HG02678 (cell line): Measurements from ENCODE around the gene CPSF7.
"Not testable (repeated sequence)": the region's sequence is repeated elsewhere in the genome, so short reads cannot be mapped to it uniquely, and the experiment has no call there.

Experiments
- ATAC-seq: cut with Tn5 transposase; IDR thresholded peaks from one replicate; pipeline ENCODE4 v1.9.1; 2021; ENCODE audit warnings: mild to moderate bottlenecking, moderate library complexity; ENCODE audit not compliant: unreplicated experiment

CPSF7 gene, protein sequence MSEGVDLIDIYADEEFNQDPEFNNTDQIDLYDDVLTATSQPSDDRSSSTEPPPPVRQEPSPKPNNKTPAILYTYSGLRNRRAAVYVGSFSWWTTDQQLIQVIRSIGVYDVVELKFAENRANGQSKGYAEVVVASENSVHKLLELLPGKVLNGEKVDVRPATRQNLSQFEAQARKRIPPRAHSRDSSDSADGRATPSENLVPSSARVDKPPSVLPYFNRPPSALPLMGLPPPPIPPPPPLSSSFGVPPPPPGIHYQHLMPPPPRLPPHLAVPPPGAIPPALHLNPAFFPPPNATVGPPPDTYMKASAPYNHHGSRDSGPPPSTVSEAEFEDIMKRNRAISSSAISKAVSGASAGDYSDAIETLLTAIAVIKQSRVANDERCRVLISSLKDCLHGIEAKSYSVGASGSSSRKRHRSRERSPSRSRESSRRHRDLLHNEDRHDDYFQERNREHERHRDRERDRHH

GRCh38 chr11:61429691-61430582 is at the start of gene CPSF7, which contains the start of gene SDHAF2:
Gene CPSF7, minus strand, starts transcription at chr11:61429975. Its CDS starts 740 bp downstream, at chr11:61429235.
Gene SDHAF2, plus strand, starts transcription at chr11:61430124. Its CDS starts 23 bp downstream, at chr11:61430147.
- peak; percentile 91 for ATAC-seq

DNA sequence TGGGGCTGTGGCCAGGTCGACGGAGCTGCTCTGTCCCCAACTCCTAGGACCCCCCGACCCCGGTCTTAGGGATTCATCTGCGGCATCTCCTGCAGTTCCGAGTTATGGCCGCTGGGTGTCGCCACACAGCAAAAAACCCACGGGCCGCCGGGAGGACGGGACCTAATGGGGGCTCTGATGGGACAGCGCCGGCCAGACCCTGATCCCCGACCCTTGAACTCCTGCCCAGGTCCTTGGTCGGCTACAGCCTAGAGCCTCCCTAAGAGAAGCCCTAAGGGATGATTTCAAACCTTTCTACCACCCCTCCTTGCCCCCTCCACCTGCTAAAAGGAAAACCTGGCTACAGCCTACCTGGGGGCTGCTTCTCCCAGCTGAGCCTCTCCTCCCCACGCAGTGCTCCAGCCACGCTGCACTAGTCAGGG is 48.0 kb upstream of the CPSF7 start:
- ATAC-seq: no peak

GRCh38 chr11:61477126-61477525 is 47.4 kb upstream of the CPSF7 start:
- no peak for ATAC-seq

- ATAC-seq: no peak
Observed at GRCh38 chr11:61476371-61476770, 46.6 kb upstream of the CPSF7 start.

GRCh38 chr11:61475433-61475832 is 45.7 kb upstream of the CPSF7 start:
- no peak for ATAC-seq

DNA sequence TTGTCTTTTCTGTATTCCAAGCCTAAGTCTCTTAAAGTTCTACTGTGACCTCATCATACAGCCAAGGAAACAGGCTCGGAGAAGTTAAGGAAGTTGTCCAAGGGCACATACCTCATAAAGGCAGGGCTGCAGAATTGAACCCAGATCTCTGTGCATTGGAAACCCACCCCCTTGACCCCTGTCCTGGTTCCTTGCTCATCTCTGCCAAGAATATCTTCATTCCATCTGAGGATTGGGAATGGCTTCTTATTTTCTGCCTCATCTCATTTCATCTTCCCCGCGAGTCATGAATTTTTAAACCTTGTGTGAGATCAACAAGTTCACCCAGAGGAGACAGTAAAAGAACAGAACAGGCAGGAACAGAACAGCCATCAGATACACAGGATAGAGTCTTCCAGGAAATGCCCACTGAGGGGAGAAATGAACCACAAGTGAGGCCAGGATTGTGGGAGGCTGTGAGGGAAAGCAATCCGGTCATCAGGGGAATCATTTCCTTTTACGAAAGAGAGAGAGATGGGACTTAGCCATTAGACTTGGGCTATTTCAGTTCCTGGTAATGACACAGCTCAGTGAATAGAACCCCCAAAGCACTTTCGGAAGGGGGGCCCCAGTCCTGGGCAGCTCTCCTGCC is 44.4 kb upstream of the CPSF7 start:
- no peak for ATAC-seq

GRCh38 chr11:61473370-61474012 is 43.7 kb upstream of the CPSF7 start:
- ATAC-seq: no peak

DNA sequence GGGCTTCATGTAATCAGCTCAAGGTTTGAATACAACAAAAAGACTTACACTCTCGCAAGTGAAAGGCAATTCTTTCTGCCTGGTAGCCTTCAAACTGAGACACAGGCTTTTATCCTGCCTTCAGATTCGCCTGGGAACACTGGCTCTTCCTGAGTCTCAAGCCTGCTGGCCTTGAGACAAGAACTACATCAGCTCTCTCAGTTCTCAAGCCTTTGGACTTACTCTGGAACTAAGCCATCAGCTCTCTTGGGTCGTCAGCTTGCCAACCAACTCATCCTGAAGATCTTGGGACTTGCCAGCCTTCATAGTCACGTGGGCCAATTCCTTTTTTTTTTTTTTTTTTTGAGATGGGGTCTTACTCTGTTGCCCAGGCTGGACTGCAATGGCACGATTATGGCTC is 43.1 kb upstream of the CPSF7 start:
- ATAC-seq: no peak

GRCh38 chr11:61472282-61472681 is 42.5 kb upstream of the CPSF7 start:
- no peak for ATAC-seq

- no peak for ATAC-seq
Observed at GRCh38 chr11:61468002-61468401, 38.2 kb upstream of the CPSF7 start.

DNA sequence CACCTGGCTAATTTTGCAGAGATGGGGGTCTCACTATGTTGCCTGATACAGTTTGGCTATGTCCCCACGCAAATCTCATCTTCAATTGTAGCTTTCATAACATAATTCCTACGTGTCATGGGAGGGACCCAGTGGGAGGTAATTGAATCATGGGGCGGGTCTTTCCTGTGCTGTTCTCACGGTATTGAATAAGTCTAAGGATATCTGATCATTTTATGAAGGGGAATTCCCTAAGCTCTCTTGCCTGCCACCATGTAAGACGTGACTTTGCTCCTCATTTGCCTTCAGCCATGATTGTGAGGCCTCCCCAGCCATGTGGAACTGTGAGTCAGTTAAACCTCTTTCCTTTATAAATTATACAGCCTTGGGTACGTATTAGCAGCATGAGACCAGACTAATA is 37.8 kb upstream of the CPSF7 start:
- not testable (repeated sequence) for ATAC-seq

DNA sequence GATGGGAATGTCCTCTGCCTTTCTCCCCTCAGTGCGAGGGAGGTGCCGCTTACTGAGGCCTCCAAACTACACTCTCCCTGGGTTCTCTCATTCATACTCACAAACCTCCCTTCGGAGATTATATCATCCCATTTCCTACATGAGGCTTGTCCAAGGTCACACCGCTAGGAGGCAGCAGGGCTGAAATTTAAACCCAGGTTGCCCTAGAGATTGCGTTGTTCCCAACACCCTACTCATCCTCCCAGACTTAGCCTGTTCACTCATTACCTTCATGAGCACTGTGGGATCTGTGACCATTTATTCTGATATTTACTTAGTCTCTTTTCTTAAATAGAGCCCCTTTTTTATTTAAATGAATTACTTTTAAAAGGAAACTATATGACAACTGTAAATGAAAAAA is 31.2 kb upstream of the CPSF7 start:
- no peak for ATAC-seq

- no peak for ATAC-seq
Observed at GRCh38 chr11:61460474-61460881, 30.7 kb upstream of the CPSF7 start.

GRCh38 chr11:61454520-61454919 is 24.7 kb upstream of the CPSF7 start:
- no peak for ATAC-seq

DNA sequence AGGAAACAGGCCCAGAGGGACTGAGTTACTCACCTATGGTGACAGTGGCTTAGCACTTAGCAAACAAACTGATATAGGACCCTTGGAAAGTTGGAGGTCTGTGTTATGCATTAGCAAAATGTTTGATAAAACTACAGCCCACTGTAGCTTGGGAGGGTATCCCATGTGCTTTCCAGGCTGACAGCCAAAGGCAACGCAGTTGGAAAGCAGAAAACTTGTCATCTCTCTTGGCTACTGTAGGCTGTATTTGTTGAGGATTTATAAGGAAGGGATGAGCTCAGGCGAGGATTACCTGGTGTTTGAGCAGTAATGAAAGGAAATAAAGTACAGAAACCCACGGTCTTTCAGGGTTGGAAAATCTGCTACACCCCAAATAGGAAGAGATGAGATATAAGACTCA is 23.9 kb upstream of the CPSF7 start:
- ATAC-seq: no peak

- ATAC-seq: no peak
Observed at GRCh38 chr11:61452825-61453224, 23.1 kb upstream of the CPSF7 start.

GRCh38 chr11:61448552-61448927 is 18.8 kb upstream of the CPSF7 start:
- no peak for ATAC-seq

DNA sequence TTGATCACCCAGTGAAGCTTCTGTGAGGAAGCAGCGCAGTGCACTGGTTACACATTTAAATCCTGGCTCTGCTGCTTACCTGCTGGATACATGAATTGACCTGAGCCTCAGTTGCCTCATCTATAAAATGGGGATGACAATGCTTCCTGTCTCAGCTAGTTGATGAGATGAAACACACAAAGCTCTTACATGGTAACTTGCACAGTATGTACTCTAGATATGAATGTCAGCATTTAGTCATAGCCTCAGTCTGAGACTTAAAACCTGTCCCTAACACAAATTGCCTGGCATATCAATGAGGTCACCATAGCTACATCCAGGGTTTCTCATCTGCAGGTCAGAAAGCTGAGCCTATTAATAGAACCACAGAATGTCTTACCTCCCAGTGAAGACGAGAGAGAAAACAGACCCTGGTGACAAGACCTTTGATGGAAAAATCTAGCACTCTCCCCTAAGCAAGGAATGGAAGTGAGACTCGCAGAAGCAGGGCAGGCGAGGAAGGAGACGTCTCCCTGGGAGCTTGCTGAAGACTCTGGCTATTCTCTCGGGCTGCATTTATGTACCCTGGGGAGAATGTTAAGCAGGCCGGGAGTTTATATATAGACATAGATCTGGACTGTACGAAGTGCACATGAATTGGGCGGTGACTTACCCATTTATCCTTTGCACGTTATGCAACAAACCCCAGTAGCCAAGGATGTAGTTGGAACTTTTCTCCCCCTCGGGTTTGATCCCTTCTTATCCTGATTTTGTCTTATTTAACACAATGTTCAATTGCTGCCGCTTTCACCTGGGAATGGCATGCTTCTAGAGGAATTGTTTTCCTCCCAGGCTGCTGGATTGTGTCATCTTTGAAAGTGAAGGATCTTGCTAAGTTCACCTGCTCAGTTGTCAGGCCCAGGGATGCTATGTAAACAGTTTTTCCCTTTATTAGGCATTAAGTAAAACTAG is 18.1 kb upstream of the CPSF7 start:
- no peak for ATAC-seq

- peak; percentile 66 for ATAC-seq
Observed at GRCh38 chr11:61446211-61446651, 16.5 kb upstream of the CPSF7 start.

DNA sequence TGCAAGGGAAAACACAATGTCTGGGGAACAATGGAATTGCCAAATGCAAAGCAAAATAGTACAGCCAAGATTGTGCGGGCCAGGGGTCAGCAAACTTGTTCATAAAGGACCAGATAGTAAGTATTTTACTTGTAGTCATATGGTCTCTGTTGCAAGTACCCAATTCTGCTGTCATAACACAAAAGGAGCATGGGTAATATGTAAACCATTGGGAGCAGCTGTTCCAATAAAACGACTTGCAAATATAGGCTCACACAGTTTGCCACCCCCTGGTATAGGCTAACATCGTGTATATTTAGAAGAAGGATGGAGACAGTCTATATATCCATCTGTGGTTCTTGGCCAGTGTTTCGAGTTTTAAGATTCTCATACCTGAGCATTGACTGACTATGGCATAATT is 15.7 kb upstream of the CPSF7 start:
- ATAC-seq: no peak
